ENCODE measurements around the gene NKAIN2. TPM values are rescaled to one million over a fixed set of nuclear protein-coding genes. Genes with fewer than 3 reads are reported as not detected.

Gene NKAIN2
- total RNA-seq, 2 donors from 2014 or later, result 0.29 TPM; not detected in 1

DNA sequence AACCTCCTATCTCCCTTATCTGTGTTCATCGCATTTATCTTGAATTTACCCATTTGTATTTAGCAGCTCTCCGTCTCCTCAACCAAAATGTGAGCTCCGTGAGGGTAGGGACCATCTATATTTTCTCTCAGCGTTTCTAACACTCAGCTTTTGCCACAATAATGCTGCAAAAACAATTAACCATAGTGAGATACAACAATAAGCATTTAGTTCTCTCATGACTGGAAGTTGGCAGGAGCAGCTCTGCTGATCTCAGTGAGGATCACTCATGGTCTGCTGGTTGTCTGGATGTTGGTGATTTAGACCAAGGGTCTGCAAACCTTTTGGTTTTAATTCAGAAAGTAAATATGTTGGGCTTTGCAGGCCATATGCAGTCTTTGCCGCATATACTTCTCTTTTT is 763.7 kb downstream of the NKAIN2 start:
- no peaks in the 10 kb centered on the region for H3K4me1 Mint-ChIP-seq

DNA sequence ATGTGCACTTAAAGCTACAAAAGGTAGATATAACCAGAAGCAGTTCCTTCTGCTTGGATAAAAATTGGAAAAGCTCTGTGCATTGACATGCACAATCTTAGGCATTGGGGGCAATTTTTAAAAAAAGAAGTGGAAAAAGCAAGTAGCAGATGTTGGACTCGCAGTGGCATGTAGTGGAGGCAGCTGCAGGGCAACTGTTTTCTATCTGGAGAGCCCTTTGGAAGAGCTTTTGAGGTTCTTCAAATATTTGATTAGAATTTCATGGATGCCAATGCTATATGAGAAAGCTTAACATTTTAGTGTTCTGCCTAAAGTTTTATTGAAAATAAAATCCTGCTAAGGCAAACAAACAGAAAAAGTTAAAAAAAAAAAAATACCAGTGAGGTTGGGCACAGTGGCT is 770.3 kb downstream of the NKAIN2 start:
- H3K4me1 ChIP-seq (ENCODE audit: control insufficient read depth, insufficient read depth, low read length), result no peaks in the 10 kb centered on the region
- peaks cover 4% of the 10 kb centered on the region for H3K4me1 Mint-ChIP-seq
- no peaks in the 10 kb centered on the region for H3K36me3 ChIP-seq (ENCODE audit: control insufficient read depth, insufficient read depth, low read length)
- no peaks in the 10 kb centered on the region for H3K27me3 Mint-ChIP-seq (ENCODE audit: insufficient read depth)
- H3K4me3 ChIP-seq (ENCODE audit: low read length), result no peak overlapping the region
- H3K36me3 Mint-ChIP-seq (ENCODE audit: low read depth), result no peaks in the 10 kb centered on the region
- H3K9me3 ChIP-seq (ENCODE audit: control insufficient read depth, low read length), result peaks cover 9% of the 10 kb centered on the region
- DNase-seq, result no peak
- no peak overlapping the region for H3K9ac ChIP-seq (ENCODE audit: extremely low read depth, low read length, poor library complexity, severe bottlenecking)
- TF ChIP-seq, protein P1, sequence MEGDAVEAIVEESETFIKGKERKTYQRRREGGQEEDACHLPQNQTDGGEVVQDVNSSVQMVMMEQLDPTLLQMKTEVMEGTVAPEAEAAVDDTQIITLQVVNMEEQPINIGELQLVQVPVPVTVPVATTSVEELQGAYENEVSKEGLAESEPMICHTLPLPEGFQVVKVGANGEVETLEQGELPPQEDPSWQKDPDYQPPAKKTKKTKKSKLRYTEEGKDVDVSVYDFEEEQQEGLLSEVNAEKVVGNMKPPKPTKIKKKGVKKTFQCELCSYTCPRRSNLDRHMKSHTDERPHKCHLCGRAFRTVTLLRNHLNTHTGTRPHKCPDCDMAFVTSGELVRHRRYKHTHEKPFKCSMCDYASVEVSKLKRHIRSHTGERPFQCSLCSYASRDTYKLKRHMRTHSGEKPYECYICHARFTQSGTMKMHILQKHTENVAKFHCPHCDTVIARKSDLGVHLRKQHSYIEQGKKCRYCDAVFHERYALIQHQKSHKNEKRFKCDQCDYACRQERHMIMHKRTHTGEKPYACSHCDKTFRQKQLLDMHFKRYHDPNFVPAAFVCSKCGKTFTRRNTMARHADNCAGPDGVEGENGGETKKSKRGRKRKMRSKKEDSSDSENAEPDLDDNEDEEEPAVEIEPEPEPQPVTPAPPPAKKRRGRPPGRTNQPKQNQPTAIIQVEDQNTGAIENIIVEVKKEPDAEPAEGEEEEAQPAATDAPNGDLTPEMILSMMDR (conservative IDR thresholded peaks at IDR 0.05), result no peak
- H3K27ac ChIP-seq (ENCODE audit: low read depth, low read length), result no peak overlapping the region
- peaks cover 20% of the 10 kb centered on the region for H3K9me3 Mint-ChIP-seq
- H3K27ac Mint-ChIP-seq, result no peak overlapping the region
- no peaks in the 10 kb centered on the region for H3K27me3 ChIP-seq (ENCODE audit: control insufficient read depth, insufficient read depth, low read length, poor library complexity, severe bottlenecking)
- no peak overlapping the region for H3K4me3 Mint-ChIP-seq
- WGBS, 2 experiments (ENCODE audit: insufficient coverage in 1 of 2, insufficient read length in 1 of 2), result 95 to 100% methylated on average over 1 of the region's 1 CpG

More for the DNA sequence above, 763.7 kb downstream of the NKAIN2 start:
- Mint-ChIP-seq H3K9me3 (peaks cover 20% of the 10 kb centered on the region), H3K36me3 (ENCODE audit: low read depth) (no peaks in the 10 kb centered on the region), H3K27ac (no peak overlapping the region), H3K27me3 (ENCODE audit: insufficient read depth) (no peaks in the 10 kb centered on the region), H3K4me3 (no peak overlapping the region)
- DNase-seq, result no peak
- no peaks in the 10 kb centered on the region for H3K4me1 ChIP-seq (ENCODE audit: control insufficient read depth, insufficient read depth, low read length)
- WGBS, 2 experiments (ENCODE audit: insufficient coverage in 1 of 2, insufficient read length in 1 of 2), result 91 to 92% methylated on average over 3 to 5 of the region's 5 CpGs
- H3K9ac ChIP-seq (ENCODE audit: extremely low read depth, low read length, poor library complexity, severe bottlenecking), result no peak overlapping the region
- H3K27ac ChIP-seq (ENCODE audit: low read depth, low read length), result no peak overlapping the region
- H3K4me3 ChIP-seq (ENCODE audit: low read length), result no peak overlapping the region
- H3K36me3 ChIP-seq (ENCODE audit: control insufficient read depth, insufficient read depth, low read length), result no peaks in the 10 kb centered on the region
- TF ChIP-seq, protein P1 (conservative IDR thresholded peaks at IDR 0.05), result no peak
- H3K9me3 ChIP-seq (ENCODE audit: control insufficient read depth, low read length), result peaks cover 9% of the 10 kb centered on the region
- no peaks in the 10 kb centered on the region for H3K27me3 ChIP-seq (ENCODE audit: control insufficient read depth, insufficient read depth, low read length, poor library complexity, severe bottlenecking)

DNA sequence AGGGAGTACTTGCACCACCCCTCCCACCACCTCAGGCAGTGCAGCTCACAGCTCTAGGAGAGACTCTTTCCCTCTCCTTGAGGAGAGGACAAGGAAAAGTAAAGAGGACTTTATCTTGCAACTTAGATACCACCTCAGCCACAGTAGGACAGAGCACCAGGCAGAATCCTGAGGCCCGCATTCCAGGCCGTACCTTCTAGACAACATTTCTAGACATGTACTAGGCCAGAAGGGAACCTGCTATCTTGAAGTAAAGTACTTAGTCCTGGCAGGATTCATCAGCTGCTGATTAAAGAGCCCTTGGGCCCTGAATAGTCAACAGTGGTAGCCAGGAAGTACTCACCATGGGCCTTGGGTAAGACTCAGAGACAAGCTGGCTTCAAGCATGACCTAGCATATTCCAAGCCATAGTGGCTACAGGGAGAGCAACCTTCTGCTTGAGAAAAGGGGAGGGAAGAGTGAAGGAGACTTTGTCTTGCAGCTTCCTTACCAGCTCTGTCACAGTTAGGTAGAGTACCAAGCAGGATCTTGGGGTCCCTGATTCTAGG is 774.1 kb downstream of the NKAIN2 start:
- Histone ChIP-seq H3K9ac (ENCODE audit: extremely low read depth, low read length, poor library complexity, severe bottlenecking) (no peak overlapping the region), H3K36me3 (ENCODE audit: control insufficient read depth, insufficient read depth, low read length) (no peaks in the 10 kb centered on the region), H3K9me3 (ENCODE audit: control insufficient read depth, low read length) (no peaks in the 10 kb centered on the region), H3K4me3 (ENCODE audit: low read length) (no peak overlapping the region), H3K4me1 (ENCODE audit: control insufficient read depth, insufficient read depth, low read length) (no peaks in the 10 kb centered on the region), H3K27me3 (ENCODE audit: control insufficient read depth, insufficient read depth, low read length, poor library complexity, severe bottlenecking) (no peaks in the 10 kb centered on the region), H3K27ac (ENCODE audit: low read depth, low read length) (no peak overlapping the region)
- TF ChIP-seq, protein P1 (conservative IDR thresholded peaks at IDR 0.05), result no peak
- peak; percentile 43 for DNase-seq
- no peak overlapping the region for H3K4me3 Mint-ChIP-seq
- WGBS, 2 experiments (ENCODE audit: insufficient coverage in 1 of 2, insufficient read length in 1 of 2), result 100% methylated on average over 2 of the region's 2 CpGs
- no peaks in the 10 kb centered on the region for H3K36me3 Mint-ChIP-seq (ENCODE audit: low read depth)
- no peaks in the 10 kb centered on the region for H3K9me3 Mint-ChIP-seq
- H3K4me1 Mint-ChIP-seq, result peaks cover 4% of the 10 kb centered on the region
- H3K27ac Mint-ChIP-seq, result no peak overlapping the region
- H3K27me3 Mint-ChIP-seq (ENCODE audit: insufficient read depth), result no peaks in the 10 kb centered on the region
